Activated CD4-positive, alpha-beta memory T cell treated with anti-CD3 and anti-CD28 coated beads, Interleukin-2, amount 10 ng/mL, durations not matched to agents 7 days and 5 days (primary cell): Measurements from ENCODE around the gene UQCC5. TPM values are rescaled to one million over a fixed set of nuclear protein-coding genes. Genes with fewer than 3 reads are reported as not detected.
"Not testable (repeated sequence)": the region's sequence is repeated elsewhere in the genome, so short reads cannot be mapped to it uniquely, and the experiment has no call there.

Source experiments
- CTCF ChIA-PET: fragments of 350-600 bp; sonication (Branson Sonifier 250); formaldehyde crosslinking; loops from one replicate; lab custom pipeline; 2021; ENCODE audit warnings: antibody characterized with exemption, inconsistent platforms; lab: Charles Lee
- POLR2A ChIA-PET: fragments of 350-600 bp; sonication (Branson Sonifier 250); formaldehyde crosslinking; loops from one replicate; lab custom pipeline; 2021; ENCODE audit warnings: antibody characterized with exemption; lab: Charles Lee
- DNase-seq: peaks from one replicate; pipeline ENCODE4 v3.0.0-alpha.2; 2020
- H3K27ac Mint-ChIP-seq: one replicate; pipeline ENCODE4 v1.8.0; 2021; ENCODE audit warnings: mild to moderate bottlenecking, mixed read lengths
- H3K27me3 Mint-ChIP-seq: one replicate; pipeline ENCODE4 v1.8.0; 2021; ENCODE audit warnings: mixed read lengths
- H3K36me3 Mint-ChIP-seq: one replicate; pipeline ENCODE4 v1.8.0; 2021; ENCODE audit warnings: low read depth, mixed read lengths
- H3K4me1 Mint-ChIP-seq: one replicate; pipeline ENCODE4 v1.8.0; 2021; ENCODE audit warnings: mixed read lengths
- H3K4me3 Mint-ChIP-seq: one replicate; pipeline ENCODE4 v1.8.0; 2021; ENCODE audit warnings: mild to moderate bottlenecking, mixed read lengths
- H3K9me3 Mint-ChIP-seq: one replicate; pipeline ENCODE4 v1.8.0; 2021; ENCODE audit warnings: mixed read lengths
- total RNA-seq, 2 experiments: library from RNA; stranded (reverse); gene quantifications; one replicate each; pipeline ENCODE4 v1.2.3, GENCODE V29; 2021

Gene UQCC5
- total RNA-seq, 2 experiments from 2014 or later, result 8.7 to 10.7 TPM

DNA sequence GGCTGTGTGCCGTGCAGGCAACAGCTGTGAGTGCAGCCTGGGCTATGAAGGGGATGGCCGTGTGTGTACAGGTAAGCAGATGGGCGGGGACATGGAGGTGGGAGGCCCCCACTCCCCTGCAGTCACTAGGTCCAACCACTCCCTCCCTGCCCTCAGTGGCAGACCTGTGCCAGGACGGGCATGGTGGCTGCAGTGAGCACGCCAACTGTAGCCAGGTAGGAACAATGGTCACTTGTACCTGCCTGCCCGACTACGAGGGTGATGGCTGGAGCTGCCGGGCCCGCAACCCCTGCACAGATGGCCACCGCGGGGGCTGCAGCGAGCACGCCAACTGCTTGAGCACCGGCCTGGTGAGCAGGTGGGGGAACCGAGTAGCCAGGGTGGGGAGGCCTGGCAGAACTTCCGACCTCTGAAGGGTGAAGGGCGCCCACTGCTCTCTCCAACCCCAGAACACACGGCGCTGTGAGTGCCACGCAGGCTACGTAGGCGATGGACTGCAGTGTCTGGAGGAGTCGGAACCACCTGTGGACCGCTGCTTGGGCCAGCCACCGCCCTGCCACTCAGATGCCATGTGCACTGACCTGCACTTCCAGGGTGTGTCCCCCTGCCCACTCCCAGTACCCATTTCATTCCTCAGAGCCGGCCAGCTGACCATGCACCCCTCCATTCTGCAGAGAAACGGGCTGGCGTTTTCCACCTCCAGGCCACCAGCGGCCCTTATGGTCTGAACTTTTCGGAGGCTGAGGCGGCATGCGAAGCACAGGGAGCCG lies 14.3 kb upstream of the UQCC5 start:
- no peak for DNase-seq
- no peaks in the 10 kb centered on the region for H3K9me3 Mint-ChIP-seq
- no peak overlapping the region for H3K4me3 Mint-ChIP-seq
- no peaks in the 10 kb centered on the region for H3K4me1 Mint-ChIP-seq
- no peaks in the 10 kb centered on the region for H3K27me3 Mint-ChIP-seq
- H3K36me3 Mint-ChIP-seq, result no peaks in the 10 kb centered on the region
- CTCF ChIA-PET, result no interaction called here
- POLR2A ChIA-PET, result no interaction called here
- H3K27ac Mint-ChIP-seq, result no peak overlapping the region

DNA sequence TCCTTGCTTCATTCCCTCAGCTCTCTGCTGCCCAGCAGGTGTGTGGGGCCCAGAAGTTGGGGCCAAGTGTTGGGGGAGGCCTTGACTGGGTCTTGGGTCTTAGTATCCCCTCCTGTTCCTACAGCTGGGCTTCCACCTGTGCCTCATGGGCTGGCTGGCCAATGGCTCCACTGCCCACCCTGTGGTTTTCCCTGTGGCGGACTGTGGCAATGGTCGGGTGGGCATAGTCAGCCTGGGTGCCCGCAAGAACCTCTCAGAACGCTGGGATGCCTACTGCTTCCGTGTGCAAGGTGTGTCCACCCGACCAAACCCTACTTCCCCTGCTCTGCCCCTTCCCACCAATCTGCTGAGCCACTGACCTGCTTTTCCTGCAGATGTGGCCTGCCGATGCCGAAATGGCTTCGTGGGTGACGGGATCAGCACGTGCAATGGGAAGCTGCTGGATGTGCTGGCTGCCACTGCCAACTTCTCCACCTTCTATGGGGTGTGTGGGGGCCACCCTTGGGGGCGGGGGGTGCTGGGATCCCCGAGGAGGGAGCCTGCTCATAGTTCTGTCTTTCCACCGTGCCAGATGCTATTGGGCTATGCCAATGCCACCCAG lies 13.7 kb upstream of the UQCC5 start:
- H3K27ac Mint-ChIP-seq, result no peak overlapping the region
- H3K27me3 Mint-ChIP-seq, result no peaks in the 10 kb centered on the region
- CTCF ChIA-PET, result no interaction called here
- DNase-seq, result no peak
- H3K36me3 Mint-ChIP-seq, result no peaks in the 10 kb centered on the region
- no peaks in the 10 kb centered on the region for H3K4me1 Mint-ChIP-seq
- H3K9me3 Mint-ChIP-seq, result no peaks in the 10 kb centered on the region
- POLR2A ChIA-PET, result no interaction called here
- no peak overlapping the region for H3K4me3 Mint-ChIP-seq

DNA sequence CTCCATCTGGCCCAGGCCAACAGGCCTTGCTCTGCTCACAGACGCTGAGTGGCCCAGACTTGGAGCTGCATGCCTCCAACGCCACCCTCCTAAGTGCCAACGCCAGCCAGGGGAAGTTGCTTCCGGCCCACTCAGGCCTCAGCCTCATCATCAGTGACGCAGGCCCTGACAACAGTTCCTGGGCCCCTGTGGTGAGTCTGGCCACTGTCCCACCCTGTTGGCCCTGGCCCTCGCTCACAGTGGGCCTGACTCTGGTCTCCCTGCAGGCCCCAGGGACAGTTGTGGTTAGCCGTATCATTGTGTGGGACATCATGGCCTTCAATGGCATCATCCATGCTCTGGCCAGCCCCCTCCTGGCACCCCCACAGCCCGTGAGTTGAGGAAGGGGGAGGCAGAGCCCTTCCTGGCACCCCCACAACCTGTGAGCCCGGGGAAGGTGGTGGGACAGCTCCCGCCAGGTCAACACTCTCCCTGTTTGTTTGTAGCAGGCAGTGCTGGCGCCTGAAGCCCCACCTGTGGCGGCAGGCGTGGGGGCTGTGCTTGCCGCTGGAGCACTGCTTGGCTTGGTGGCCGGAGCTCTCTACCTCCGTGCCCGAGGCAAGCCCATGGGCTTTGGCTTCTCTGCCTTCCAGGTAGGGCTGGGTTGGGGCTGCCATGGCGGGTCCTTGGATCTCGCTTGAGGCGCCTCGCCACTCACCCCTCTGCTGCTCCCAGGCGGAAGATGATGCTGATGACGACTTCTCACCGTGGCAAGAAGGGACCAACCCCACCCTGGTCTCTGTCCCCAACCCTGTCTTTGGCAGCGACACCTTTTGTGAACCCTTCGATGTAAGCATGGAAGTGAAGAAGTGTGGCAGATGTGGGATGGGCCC lies 12.8 kb upstream of the UQCC5 start:
- no peak for DNase-seq
- no peaks in the 10 kb centered on the region for H3K9me3 Mint-ChIP-seq
- no peak overlapping the region for H3K4me3 Mint-ChIP-seq
- ChIA-PET POLR2A (no interaction called here), CTCF (no interaction called here)
- no peaks in the 10 kb centered on the region for H3K27me3 Mint-ChIP-seq
- no peaks in the 10 kb centered on the region for H3K4me1 Mint-ChIP-seq
- H3K27ac Mint-ChIP-seq, result no peak overlapping the region
- H3K36me3 Mint-ChIP-seq, result no peaks in the 10 kb centered on the region

GRCh38 chr3:52524258-52524751 lies 12.1 kb upstream of the UQCC5 start:
- no peaks in the 10 kb centered on the region for H3K36me3 Mint-ChIP-seq
- no peaks in the 10 kb centered on the region for H3K4me1 Mint-ChIP-seq
- H3K27ac Mint-ChIP-seq, result no peak overlapping the region
- CTCF ChIA-PET, result no interaction called here
- DNase-seq, result no peak
- H3K27me3 Mint-ChIP-seq, result no peaks in the 10 kb centered on the region
- H3K4me3 Mint-ChIP-seq, result no peak overlapping the region
- POLR2A ChIA-PET, result no interaction called here
- no peaks in the 10 kb centered on the region for H3K9me3 Mint-ChIP-seq

DNA sequence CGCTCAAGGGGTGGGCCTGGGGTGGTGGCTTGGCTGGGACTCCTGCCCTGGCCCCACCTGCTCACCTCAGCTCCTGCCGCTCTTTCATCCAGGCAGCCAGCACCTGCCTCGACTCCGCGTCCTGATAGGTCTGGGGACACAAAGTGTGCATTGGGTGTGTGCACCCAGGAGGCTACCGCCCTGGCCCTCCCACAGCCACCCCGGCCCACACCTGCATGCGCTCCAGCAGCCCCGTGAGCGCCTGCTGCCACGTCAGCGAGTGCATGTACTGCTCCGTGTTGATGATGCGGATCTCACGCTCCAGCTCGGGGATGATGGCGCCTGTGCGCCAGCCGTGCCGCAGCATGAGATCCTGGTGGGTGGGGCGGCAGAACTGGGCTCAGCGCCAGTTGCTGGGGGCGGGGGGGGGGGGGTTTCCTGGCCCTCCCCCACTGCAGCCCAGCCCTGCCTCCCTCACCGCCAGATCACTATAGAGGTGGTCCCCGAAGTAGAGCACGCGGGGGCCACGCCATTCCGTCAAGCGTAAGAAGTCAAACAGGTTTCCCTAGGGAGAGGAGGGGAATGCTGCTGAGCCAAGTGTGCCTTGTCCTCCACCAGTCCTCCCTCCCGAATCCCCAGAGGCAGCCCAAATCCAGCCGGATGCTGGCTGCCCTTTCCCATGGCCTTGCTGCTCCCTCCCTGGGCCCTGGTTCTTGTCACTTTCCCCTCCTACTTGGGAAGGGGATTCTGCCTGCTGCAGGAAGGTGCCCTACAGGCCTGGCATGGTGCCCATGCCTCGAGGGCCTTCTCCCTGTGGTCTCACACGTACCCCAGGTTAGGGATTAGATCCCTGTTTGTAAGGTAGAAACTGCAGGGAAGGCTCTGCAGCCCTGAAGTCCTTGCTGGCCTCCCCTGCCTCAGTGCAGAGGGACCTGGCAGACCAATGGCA lies 11.4 kb upstream of the UQCC5 start:
- Mint-ChIP-seq H3K4me3 (no peak overlapping the region), H3K36me3 (no peaks in the 10 kb centered on the region), H3K4me1 (no peaks in the 10 kb centered on the region), H3K9me3 (no peaks in the 10 kb centered on the region), H3K27me3 (no peaks in the 10 kb centered on the region), H3K27ac (no peak overlapping the region)
- ChIA-PET POLR2A (interaction anchor here (1.3 kb wide), 1 partner anchor 11 kb away, joined by 4 read pairs; the partner anchor contains the start of gene UQCC5), CTCF (no interaction called here)
- DNase-seq, result no peak

DNA sequence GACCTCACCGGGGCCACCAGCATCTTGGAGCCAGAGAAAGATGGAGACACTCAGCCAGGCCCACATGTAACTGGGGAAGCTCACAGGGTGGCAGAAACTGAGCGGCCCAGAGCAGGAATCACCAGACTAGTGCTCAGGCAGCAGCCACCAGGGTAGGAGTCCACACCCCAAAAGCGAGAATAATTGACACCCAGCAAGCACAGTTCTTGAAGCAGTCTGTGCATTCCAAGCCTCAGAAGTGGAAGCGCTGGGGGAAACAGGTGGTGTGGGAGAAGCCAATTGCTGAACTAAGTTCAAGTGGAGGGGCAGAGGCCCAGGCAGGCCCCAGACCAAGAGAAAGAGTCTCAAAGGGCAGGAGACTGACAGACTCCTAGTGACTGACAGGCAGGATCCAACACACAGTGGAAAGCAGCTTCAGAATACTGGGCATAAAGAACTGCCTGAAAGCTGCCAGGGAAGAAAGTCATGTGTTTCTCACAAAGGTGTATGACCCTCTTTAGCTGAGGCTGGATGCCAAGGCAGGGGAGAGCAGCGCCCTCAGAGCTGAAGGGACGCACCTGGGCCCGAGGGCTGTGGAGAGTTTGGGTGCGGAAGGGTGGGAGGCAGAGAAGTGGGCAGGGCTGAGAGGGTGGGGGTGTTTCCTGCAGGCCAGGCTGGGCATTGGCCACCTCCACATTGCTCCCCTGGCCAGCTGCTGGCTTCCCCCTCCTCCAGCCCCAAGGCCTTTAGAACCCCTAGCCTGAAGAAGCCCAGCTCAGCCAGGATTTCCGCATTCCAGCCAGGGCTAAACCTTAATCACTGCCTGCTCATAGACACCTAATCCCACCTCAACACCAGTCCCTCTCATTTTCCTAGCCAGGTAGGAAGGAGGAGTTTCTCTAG lies 10.5 kb upstream of the UQCC5 start:
- CTCF ChIA-PET, result interaction anchor here (0.8 kb wide), 1 partner anchor 10 kb away, joined by 3 read pairs; the partner anchor contains the start of gene UQCC5
- H3K27ac Mint-ChIP-seq, result no peak overlapping the region
- no peaks in the 10 kb centered on the region for H3K36me3 Mint-ChIP-seq
- no peak for DNase-seq
- no peaks in the 10 kb centered on the region for H3K4me1 Mint-ChIP-seq
- POLR2A ChIA-PET, result interaction anchor here (1.3 kb wide), 1 partner anchor 10 kb away, joined by 4 read pairs; the partner anchor contains the start of gene UQCC5
- no peak overlapping the region for H3K4me3 Mint-ChIP-seq
- H3K27me3 Mint-ChIP-seq, result no peaks in the 10 kb centered on the region
- H3K9me3 Mint-ChIP-seq, result no peaks in the 10 kb centered on the region

DNA sequence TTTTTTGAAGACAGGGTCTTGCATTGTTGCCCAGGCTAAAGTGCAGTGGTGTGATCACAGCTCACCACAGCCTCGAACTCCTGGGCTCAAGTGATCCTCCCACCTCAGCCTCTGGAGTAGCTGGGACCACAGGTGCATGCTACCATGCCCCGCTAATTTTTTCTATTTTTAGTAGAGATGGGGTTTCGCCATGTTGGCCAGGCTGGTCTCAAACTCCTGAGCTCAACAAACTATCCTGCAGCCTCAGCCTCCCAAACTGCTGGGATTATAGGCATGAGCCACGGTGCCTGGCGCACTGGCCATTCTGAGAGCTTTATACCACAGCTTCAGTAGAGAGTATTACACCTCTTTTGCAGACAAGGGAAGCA lies 9.8 kb upstream of the UQCC5 start:
- not testable (repeated sequence) for H3K27ac Mint-ChIP-seq, H3K36me3 Mint-ChIP-seq, H3K9me3 Mint-ChIP-seq, DNase-seq, H3K4me1 Mint-ChIP-seq, H3K27me3 Mint-ChIP-seq, H3K4me3 Mint-ChIP-seq
- POLR2A ChIA-PET, result interaction anchor here (1.3 kb wide), 1 partner anchor 9 kb away, joined by 4 read pairs; the partner anchor contains the start of gene UQCC5
- CTCF ChIA-PET, result interaction anchor here (0.8 kb wide), 1 partner anchor 10 kb away, joined by 3 read pairs; the partner anchor contains the start of gene UQCC5

- no peaks in the 10 kb centered on the region for H3K27me3 Mint-ChIP-seq
- H3K4me3 Mint-ChIP-seq, result no peak overlapping the region
- no peak for DNase-seq
- ChIA-PET POLR2A (no interaction called here), CTCF (interaction anchor here (0.8 kb wide), 1 partner anchor 9 kb away, joined by 3 read pairs; the partner anchor contains the start of gene UQCC5)
- no peaks in the 10 kb centered on the region for H3K9me3 Mint-ChIP-seq
- H3K36me3 Mint-ChIP-seq, result no peaks in the 10 kb centered on the region
- H3K4me1 Mint-ChIP-seq, result peaks cover 4% of the 10 kb centered on the region
- no peak overlapping the region for H3K27ac Mint-ChIP-seq
Measured at GRCh38 chr3:52527039-52527731, 9.2 kb upstream of the UQCC5 start.

GRCh38 chr3:52527732-52528585 lies 8.4 kb upstream of the UQCC5 start:
- no peaks in the 10 kb centered on the region for H3K36me3 Mint-ChIP-seq
- DNase-seq, result no peak
- ChIA-PET POLR2A (no interaction called here), CTCF (no interaction called here)
- no peak overlapping the region for H3K27ac Mint-ChIP-seq
- peaks cover 10% of the 10 kb centered on the region for H3K4me1 Mint-ChIP-seq
- no peaks in the 10 kb centered on the region for H3K27me3 Mint-ChIP-seq
- H3K9me3 Mint-ChIP-seq, result no peaks in the 10 kb centered on the region
- H3K4me3 Mint-ChIP-seq, result no peak overlapping the region

- no peak for DNase-seq
- ChIA-PET CTCF (no interaction called here), POLR2A (no interaction called here)
- Mint-ChIP-seq H3K36me3 (no peaks in the 10 kb centered on the region), H3K27me3 (no peaks in the 10 kb centered on the region), H3K27ac (no peak overlapping the region), H3K4me1 (peaks cover 10% of the 10 kb centered on the region), H3K9me3 (no peaks in the 10 kb centered on the region), H3K4me3 (no peak overlapping the region)
Measured at GRCh38 chr3:52528586-52529375, 7.6 kb upstream of the UQCC5 start.
